ENCODE data around the gene TTC21A.

Gene TTC21A

GRCh38 chr3:39067286-39067685, 40.2 kb upstream of the TTC21A start:
- no peak for TF ChIP-seq CTCF (IDR thresholded peaks at IDR 0.05; ENCODE audit: extremely low read depth, insufficient read depth, missing control alignments)
- DNase-seq (ENCODE audit: low spot score) = no peak
- in situ Hi-C loops (cut with MboI; ENCODE audit: low pct_unique_long_range_greater_than_20kb, low sequenced_read_pairs, unreplicated experiment) = no loop called here

DNA sequence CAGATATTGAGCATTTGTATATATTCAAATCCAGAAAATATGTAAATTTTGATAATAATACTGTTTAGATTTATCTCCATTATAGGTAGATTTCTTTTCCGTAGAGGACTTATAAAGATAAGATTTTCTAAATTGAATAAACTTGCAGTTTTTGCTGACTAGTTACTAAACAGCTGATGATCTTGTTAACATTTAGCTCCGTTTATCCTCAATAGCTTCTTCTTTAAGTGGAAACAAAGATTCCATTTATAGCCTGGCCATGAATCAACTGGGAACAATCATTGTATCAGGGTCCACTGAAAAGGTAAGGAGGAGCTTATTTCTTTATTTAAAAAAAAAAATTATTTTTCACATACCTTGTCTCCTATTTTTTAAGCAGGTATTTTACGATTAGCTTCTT, 38.9 kb upstream of the TTC21A start:
- in situ Hi-C loops (cut with MboI; ENCODE audit: low pct_unique_long_range_greater_than_20kb, low sequenced_read_pairs, unreplicated experiment) = no loop called here
- no peak for TF ChIP-seq CTCF (IDR thresholded peaks at IDR 0.05; ENCODE audit: extremely low read depth, insufficient read depth, missing control alignments)
- DNase-seq (ENCODE audit: low spot score) = no peak

GRCh38 chr3:39075910-39076309, 31.6 kb upstream of the TTC21A start:
- DNase-seq (ENCODE audit: low spot score) = no peak
- TF ChIP-seq CTCF (IDR thresholded peaks at IDR 0.05; ENCODE audit: extremely low read depth, insufficient read depth, missing control alignments) = no peak
- in situ Hi-C loops (cut with MboI; ENCODE audit: low pct_unique_long_range_greater_than_20kb, low sequenced_read_pairs, unreplicated experiment) = no loop called here

DNA sequence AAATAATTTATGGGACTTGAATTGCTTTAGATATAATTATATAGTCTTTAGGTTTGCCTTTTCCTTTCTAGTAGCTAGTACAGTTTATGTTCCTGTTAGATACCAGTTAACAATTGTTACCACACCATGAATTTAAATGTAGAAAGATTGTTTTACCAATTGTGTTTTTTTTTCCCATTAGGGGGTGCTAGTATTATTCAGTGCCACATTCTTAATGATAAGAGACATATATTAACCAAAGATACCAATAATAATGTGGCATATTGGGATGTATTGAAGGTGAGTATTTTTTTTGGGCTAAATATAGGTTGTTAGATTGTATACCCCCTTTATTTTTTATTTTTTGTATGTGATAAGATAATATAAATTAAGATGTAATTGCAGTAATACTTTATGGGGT, 27.9 kb upstream of the TTC21A start:
- no peak for TF ChIP-seq CTCF (IDR thresholded peaks at IDR 0.05; ENCODE audit: extremely low read depth, insufficient read depth, missing control alignments)
- in situ Hi-C loops (cut with MboI; ENCODE audit: low pct_unique_long_range_greater_than_20kb, low sequenced_read_pairs, unreplicated experiment) = no loop called here
- DNase-seq (ENCODE audit: low spot score) = no peak

- in situ Hi-C loops (cut with MboI; ENCODE audit: low pct_unique_long_range_greater_than_20kb, low sequenced_read_pairs, unreplicated experiment) = no loop called here
- TF ChIP-seq CTCF (IDR thresholded peaks at IDR 0.05; ENCODE audit: extremely low read depth, insufficient read depth, missing control alignments) = no peak
- no peak for DNase-seq (ENCODE audit: low spot score)
These were observed 27.5 kb upstream of the TTC21A start for GRCh38 chr3:39080026-39080425.

- no peak for DNase-seq (ENCODE audit: low spot score)
- in situ Hi-C loops (cut with MboI; ENCODE audit: low pct_unique_long_range_greater_than_20kb, low sequenced_read_pairs, unreplicated experiment) = no loop called here
- TF ChIP-seq CTCF (IDR thresholded peaks at IDR 0.05; ENCODE audit: extremely low read depth, insufficient read depth, missing control alignments) = no peak
These were observed 24.7 kb upstream of the TTC21A start for GRCh38 chr3:39082666-39083313.

Measured in GM13977 (cell line).